ENCODE results near the gene HSD17B8.
"Not testable (repeated sequence)": the region's sequence is repeated elsewhere in the genome, so short reads cannot be mapped to it uniquely, and the experiment has no call there.

Gene HSD17B8

DNA sequence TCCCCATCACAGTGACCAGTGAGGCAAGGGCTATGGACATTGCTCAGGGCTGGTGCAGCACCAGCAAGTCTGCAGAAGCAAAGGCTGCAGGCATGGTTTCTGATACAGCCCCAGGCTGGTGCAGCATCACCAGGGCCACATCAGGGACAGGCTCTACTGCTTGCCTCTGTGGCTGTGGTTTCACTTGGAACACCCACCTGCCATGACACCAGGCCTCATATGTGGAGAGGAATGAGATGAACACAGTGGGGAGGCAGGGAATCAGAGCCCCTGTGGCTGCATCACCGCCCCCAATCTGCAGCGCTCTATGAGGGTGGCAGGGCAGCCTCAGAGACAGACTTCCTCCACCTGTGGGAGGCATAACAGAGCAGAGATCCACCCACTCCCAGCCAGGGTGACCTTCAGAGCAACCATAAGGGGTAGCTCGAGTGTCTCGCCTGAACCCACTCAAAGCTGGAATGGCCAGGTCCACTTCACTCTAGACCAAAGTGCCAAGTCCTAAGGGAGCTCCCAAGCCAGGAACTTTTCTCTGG, 11.7 kb downstream of the HSD17B8 start:
- Histone ChIP-seq H2AFZ (ENCODE audit: low read length, unreplicated experiment) (no peak overlapping the region), H3K4me3 (ENCODE audit: low read depth, low read length) (no peak overlapping the region), H3K79me2 (ENCODE audit: control insufficient read depth, insufficient read depth, low read length, unreplicated experiment) (no peaks in the 10 kb centered on the region), H3K27me3 (ENCODE audit: insufficient read depth, low read length) (peaks cover 4% of the 10 kb centered on the region), H3K36me3 (ENCODE audit: insufficient read depth, low read length) (no peaks in the 10 kb centered on the region), H3K4me1 (ENCODE audit: control insufficient read depth, insufficient read depth, low read length, unreplicated experiment) (peaks cover 10% of the 10 kb centered on the region), H3K27ac (ENCODE audit: low read depth, low read length) (no peak overlapping the region)

DNA sequence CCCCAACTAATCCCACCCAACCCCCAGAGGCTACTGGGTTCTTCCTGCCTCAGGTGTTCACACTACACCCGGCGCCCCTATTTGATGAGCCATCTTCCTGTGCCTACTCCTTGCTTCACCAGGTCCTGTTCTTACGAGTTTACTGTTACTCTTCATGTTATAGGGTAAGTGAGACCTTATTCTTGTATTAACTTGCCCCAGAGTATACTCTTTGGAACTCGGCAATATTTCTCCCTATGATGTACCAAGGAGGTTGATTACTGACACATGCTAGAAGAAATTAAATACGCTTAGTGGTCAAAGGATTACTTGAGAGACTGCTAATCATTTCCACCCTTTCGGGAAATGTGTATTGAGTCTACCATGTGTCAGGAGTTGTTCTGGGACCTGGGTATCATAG, 12.8 kb downstream of the HSD17B8 start:
- no peaks in the 10 kb centered on the region for H3K79me2 ChIP-seq (ENCODE audit: control insufficient read depth, insufficient read depth, low read length, unreplicated experiment)
- no peak overlapping the region for H2AFZ ChIP-seq (ENCODE audit: low read length, unreplicated experiment)
- no peak overlapping the region for H3K27ac ChIP-seq (ENCODE audit: low read depth, low read length)
- peaks cover 13% of the 10 kb centered on the region for H3K27me3 ChIP-seq (ENCODE audit: insufficient read depth, low read length)
- peaks cover 10% of the 10 kb centered on the region for H3K4me1 ChIP-seq (ENCODE audit: control insufficient read depth, insufficient read depth, low read length, unreplicated experiment)
- no peaks in the 10 kb centered on the region for H3K36me3 ChIP-seq (ENCODE audit: insufficient read depth, low read length)
- no peak overlapping the region for H3K4me3 ChIP-seq (ENCODE audit: low read depth, low read length)

- H3K27ac ChIP-seq (ENCODE audit: low read depth, low read length), result no peak overlapping the region
- H3K4me1 ChIP-seq (ENCODE audit: control insufficient read depth, insufficient read depth, low read length, unreplicated experiment), result peaks cover 6% of the 10 kb centered on the region
- no peak overlapping the region for H2AFZ ChIP-seq (ENCODE audit: low read length, unreplicated experiment)
- H3K4me3 ChIP-seq (ENCODE audit: low read depth, low read length), result no peak overlapping the region
- no peaks in the 10 kb centered on the region for H3K36me3 ChIP-seq (ENCODE audit: insufficient read depth, low read length)
- peaks cover 17% of the 10 kb centered on the region for H3K27me3 ChIP-seq (ENCODE audit: insufficient read depth, low read length)
- no peaks in the 10 kb centered on the region for H3K79me2 ChIP-seq (ENCODE audit: control insufficient read depth, insufficient read depth, low read length, unreplicated experiment)
These were observed 13.2 kb downstream of the HSD17B8 start for GRCh38 chr6:33217681-33218080.

DNA sequence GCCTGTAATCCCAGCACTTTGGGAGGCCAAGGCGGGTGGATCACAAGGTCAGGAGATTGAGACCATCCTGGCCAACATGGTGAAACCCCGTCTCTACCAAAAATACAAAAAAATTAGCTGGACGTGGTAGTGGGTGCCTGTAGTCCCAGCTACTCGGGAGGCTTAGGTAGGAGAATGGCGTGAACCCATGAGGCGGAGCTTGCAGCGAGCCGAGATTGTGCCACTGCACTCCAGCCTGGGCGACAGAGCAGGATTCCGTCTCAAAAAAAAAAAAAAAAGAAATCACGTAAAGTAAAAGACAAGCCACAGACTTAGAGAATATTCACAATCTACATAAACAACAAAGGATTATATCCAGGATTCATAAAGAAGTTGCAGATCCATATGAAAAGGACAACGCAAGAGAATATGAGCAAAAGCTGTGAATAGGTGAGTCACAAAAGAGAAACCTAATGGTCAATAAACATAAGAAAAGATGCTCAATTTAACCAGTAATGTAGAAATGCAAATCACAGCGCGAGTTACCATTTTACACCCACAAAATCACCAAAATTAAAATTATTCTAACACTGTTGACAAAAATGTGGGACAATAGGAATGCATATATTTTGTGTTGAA, 22.2 kb downstream of the HSD17B8 start:
- not testable (repeated sequence) for H3K4me1 ChIP-seq (ENCODE audit: control insufficient read depth, insufficient read depth, low read length, unreplicated experiment); H3K4me3 ChIP-seq (ENCODE audit: low read depth, low read length); H2AFZ ChIP-seq (ENCODE audit: low read length, unreplicated experiment); H3K79me2 ChIP-seq (ENCODE audit: control insufficient read depth, insufficient read depth, low read length, unreplicated experiment); H3K36me3 ChIP-seq (ENCODE audit: insufficient read depth, low read length); H3K27ac ChIP-seq (ENCODE audit: low read depth, low read length)
- peaks cover 48% of the 10 kb centered on the region for H3K27me3 ChIP-seq (ENCODE audit: insufficient read depth, low read length)

- H2AFZ ChIP-seq (ENCODE audit: low read length, unreplicated experiment), result no peak overlapping the region
- no peak overlapping the region for H3K4me3 ChIP-seq (ENCODE audit: low read depth, low read length)
- H3K27me3 ChIP-seq (ENCODE audit: insufficient read depth, low read length), result peaks cover 50% of the 10 kb centered on the region
- H3K79me2 ChIP-seq (ENCODE audit: control insufficient read depth, insufficient read depth, low read length, unreplicated experiment), result no peaks in the 10 kb centered on the region
- H3K4me1 ChIP-seq (ENCODE audit: control insufficient read depth, insufficient read depth, low read length, unreplicated experiment), result no peaks in the 10 kb centered on the region
- H3K36me3 ChIP-seq (ENCODE audit: insufficient read depth, low read length), result no peaks in the 10 kb centered on the region
- H3K27ac ChIP-seq (ENCODE audit: low read depth, low read length), result no peak overlapping the region
These were observed 30.8 kb downstream of the HSD17B8 start for GRCh38 chr6:33235221-33235634.

GRCh38 chr6:33236328-33236727, 31.9 kb downstream of the HSD17B8 start:
- Histone ChIP-seq H3K27me3 (ENCODE audit: insufficient read depth, low read length) (peaks cover 45% of the 10 kb centered on the region), H3K79me2 (ENCODE audit: control insufficient read depth, insufficient read depth, low read length, unreplicated experiment) (no peaks in the 10 kb centered on the region), H2AFZ (ENCODE audit: low read length, unreplicated experiment) (no peak overlapping the region), H3K36me3 (ENCODE audit: insufficient read depth, low read length) (no peaks in the 10 kb centered on the region), H3K27ac (ENCODE audit: low read depth, low read length) (no peak overlapping the region), H3K4me3 (ENCODE audit: low read depth, low read length) (no peak overlapping the region), H3K4me1 (ENCODE audit: control insufficient read depth, insufficient read depth, low read length, unreplicated experiment) (no peaks in the 10 kb centered on the region)

GRCh38 chr6:33236852-33237251, 32.4 kb downstream of the HSD17B8 start:
- Histone ChIP-seq H3K27ac (ENCODE audit: low read depth, low read length) (no peak overlapping the region), H2AFZ (ENCODE audit: low read length, unreplicated experiment) (no peak overlapping the region), H3K36me3 (ENCODE audit: insufficient read depth, low read length) (no peaks in the 10 kb centered on the region), H3K27me3 (ENCODE audit: insufficient read depth, low read length) (peaks cover 43% of the 10 kb centered on the region), H3K79me2 (ENCODE audit: control insufficient read depth, insufficient read depth, low read length, unreplicated experiment) (no peaks in the 10 kb centered on the region), H3K4me3 (ENCODE audit: low read depth, low read length) (no peak overlapping the region), H3K4me1 (ENCODE audit: control insufficient read depth, insufficient read depth, low read length, unreplicated experiment) (no peaks in the 10 kb centered on the region)

- Histone ChIP-seq H2AFZ (ENCODE audit: low read length, unreplicated experiment) (no peak overlapping the region), H3K27me3 (ENCODE audit: insufficient read depth, low read length) (peaks cover 43% of the 10 kb centered on the region), H3K27ac (ENCODE audit: low read depth, low read length) (no peak overlapping the region), H3K79me2 (ENCODE audit: control insufficient read depth, insufficient read depth, low read length, unreplicated experiment) (no peaks in the 10 kb centered on the region), H3K4me3 (ENCODE audit: low read depth, low read length) (no peak overlapping the region), H3K36me3 (ENCODE audit: insufficient read depth, low read length) (no peaks in the 10 kb centered on the region), H3K4me1 (ENCODE audit: control insufficient read depth, insufficient read depth, low read length, unreplicated experiment) (no peaks in the 10 kb centered on the region)
These were observed 33.3 kb downstream of the HSD17B8 start for GRCh38 chr6:33237741-33238140.

GRCh38 chr6:33241968-33242367, 37.5 kb downstream of the HSD17B8 start:
- Histone ChIP-seq H3K79me2 (ENCODE audit: control insufficient read depth, insufficient read depth, low read length, unreplicated experiment) (no peaks in the 10 kb centered on the region), H3K27me3 (ENCODE audit: insufficient read depth, low read length) (peaks cover 22% of the 10 kb centered on the region), H3K4me1 (ENCODE audit: control insufficient read depth, insufficient read depth, low read length, unreplicated experiment) (no peaks in the 10 kb centered on the region), H2AFZ (ENCODE audit: low read length, unreplicated experiment) (no peak overlapping the region), H3K27ac (ENCODE audit: low read depth, low read length) (no peak overlapping the region), H3K4me3 (ENCODE audit: low read depth, low read length) (no peak overlapping the region), H3K36me3 (ENCODE audit: insufficient read depth, low read length) (no peaks in the 10 kb centered on the region)

DNA sequence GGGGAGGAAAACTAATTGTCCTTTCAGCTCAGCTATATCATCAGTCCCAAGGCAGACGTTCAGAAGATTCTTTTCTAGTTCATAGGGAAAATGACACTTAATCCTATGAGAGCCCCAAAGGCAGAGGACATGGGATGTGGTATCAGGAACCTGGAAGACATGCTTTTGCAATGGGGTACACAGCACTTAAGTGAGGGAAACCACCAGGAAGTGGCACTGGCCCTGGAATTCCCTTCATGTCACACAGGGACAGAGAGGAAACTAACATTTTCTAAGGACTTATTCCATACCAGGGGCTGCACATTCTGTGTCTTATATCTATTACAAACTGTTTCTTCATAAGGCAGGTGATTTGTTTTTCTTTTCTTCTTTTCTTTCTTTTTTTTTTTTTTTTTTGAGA, 39.0 kb downstream of the HSD17B8 start:
- Histone ChIP-seq H3K36me3 (ENCODE audit: insufficient read depth, low read length) (no peaks in the 10 kb centered on the region), H3K4me1 (ENCODE audit: control insufficient read depth, insufficient read depth, low read length, unreplicated experiment) (peaks cover under 1% of the 10 kb centered on the region), H3K27ac (ENCODE audit: low read depth, low read length) (no peak overlapping the region), H3K4me3 (ENCODE audit: low read depth, low read length) (no peak overlapping the region), H2AFZ (ENCODE audit: low read length, unreplicated experiment) (no peak overlapping the region), H3K79me2 (ENCODE audit: control insufficient read depth, insufficient read depth, low read length, unreplicated experiment) (no peaks in the 10 kb centered on the region), H3K27me3 (ENCODE audit: insufficient read depth, low read length) (peaks cover 13% of the 10 kb centered on the region)

DNA sequence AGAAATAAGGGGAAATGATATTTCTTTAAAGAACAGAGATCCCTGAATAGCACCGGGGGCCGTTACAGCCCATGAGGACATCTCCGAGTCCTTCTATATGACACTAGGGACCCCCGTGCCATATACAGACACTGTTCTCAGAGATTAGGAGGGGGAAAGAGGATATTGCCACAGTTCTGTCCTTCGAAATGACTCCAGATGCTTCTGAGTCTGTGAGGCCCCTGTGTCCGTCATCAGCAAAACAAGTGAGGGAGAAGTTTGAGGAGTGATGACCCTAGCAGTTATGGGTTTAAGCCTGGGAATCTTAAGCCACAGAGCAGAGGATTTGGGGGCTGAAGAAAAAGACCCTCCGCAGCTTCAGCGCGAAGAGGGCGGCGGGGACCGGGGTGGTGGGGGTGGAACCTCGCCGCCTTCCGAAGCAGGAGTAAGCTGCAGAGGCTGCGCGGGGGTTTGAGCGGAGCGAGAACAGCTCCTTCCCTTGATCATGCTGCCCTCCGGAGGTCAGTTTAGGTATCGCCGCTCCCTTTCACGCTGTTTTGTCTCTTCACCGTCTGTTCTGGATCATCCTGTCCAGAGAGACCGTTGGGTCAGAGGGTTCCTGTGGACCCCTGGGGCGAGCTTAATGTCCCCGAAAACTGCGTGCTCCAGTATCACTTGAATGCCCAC, 43.7 kb downstream of the HSD17B8 start:
- H3K79me2 ChIP-seq (ENCODE audit: control insufficient read depth, insufficient read depth, low read length, unreplicated experiment), result peaks cover 10% of the 10 kb centered on the region
- peak overlapping the region; percentile 90 for H3K27ac ChIP-seq (ENCODE audit: low read depth, low read length)
- H3K36me3 ChIP-seq (ENCODE audit: insufficient read depth, low read length), result peaks cover 5% of the 10 kb centered on the region; the same call in 1 of the 2 replicates
- no peaks in the 10 kb centered on the region for H3K27me3 ChIP-seq (ENCODE audit: insufficient read depth, low read length)
- peaks cover 35% of the 10 kb centered on the region for H3K4me1 ChIP-seq (ENCODE audit: control insufficient read depth, insufficient read depth, low read length, unreplicated experiment)
- peak overlapping the region; percentile 36 for H2AFZ ChIP-seq (ENCODE audit: low read length, unreplicated experiment)
- H3K4me3 ChIP-seq (ENCODE audit: low read depth, low read length), result peak overlapping the region; percentile 71

All from ACC112 (cell line).